Right renal cortex interstitium (tissue), 3 donors: ENCODE results near the gene PPP2R3A. TPM values are rescaled to one million over a fixed set of nuclear protein-coding genes. Genes with fewer than 3 reads are reported as not detected.

Experiments
- DNase-seq, 3 donors: peaks; one replicate each; pipeline ENCODE4 v3.0.0-alpha.2; 2013; ENCODE audit warnings: low read depth in 3 of 3, low spot score in 2 of 3
- polyA plus RNA-seq, 3 donors: library from polyadenylated mRNA; unstranded; fragments of 120-200 nt; gene quantifications; one replicate each; pipeline ENCODE4 v1.2.1, GENCODE V29; 2013; ENCODE audit not compliant: insufficient read length in 3 of 3

PPP2R3A gene
- polyA plus RNA-seq, 3 donors, result 23.2 to 26.9 (median 24.5) TPM

- DNase-seq, result peak; percentile 40 to 57 (median 57)
These were observed 888 bp downstream of the PPP2R3A start for GRCh38 chr3:135966271-135966961.

GRCh38 chr3:135966962-135967274 lies 1.4 kb downstream of the PPP2R3A start:
- no peak for DNase-seq

- DNase-seq, result no peak
These were observed 2.3 kb downstream of the PPP2R3A start for GRCh38 chr3:135967867-135968266.

GRCh38 chr3:135970506-135971116 lies 5.1 kb downstream of the PPP2R3A start:
- no peak for DNase-seq

GRCh38 chr3:135973841-135974240 lies 8.3 kb downstream of the PPP2R3A start:
- no peak for DNase-seq

- no peak for DNase-seq
These were observed 9.5 kb downstream of the PPP2R3A start for GRCh38 chr3:135975053-135975452.

GRCh38 chr3:135975536-135975935 lies 10.0 kb downstream of the PPP2R3A start:
- DNase-seq, result no peak

GRCh38 chr3:135980343-135980742 lies 14.8 kb downstream of the PPP2R3A start:
- DNase-seq, result no peak

GRCh38 chr3:135981701-135982403 lies 16.3 kb downstream of the PPP2R3A start:
- DNase-seq, result no peak

GRCh38 chr3:135982404-135982761 lies 16.9 kb downstream of the PPP2R3A start:
- no peak for DNase-seq

GRCh38 chr3:135982922-135983581 lies 17.5 kb downstream of the PPP2R3A start:
- no peak for DNase-seq

- no peak for DNase-seq
These were observed 22.1 kb downstream of the PPP2R3A start for GRCh38 chr3:135987661-135988060.

- DNase-seq, result no peak
These were observed 23.7 kb downstream of the PPP2R3A start for GRCh38 chr3:135989242-135989641.

- DNase-seq, result no peak
These were observed 25.4 kb downstream of the PPP2R3A start for GRCh38 chr3:135990903-135991302.

GRCh38 chr3:135991621-135992020 lies 26.1 kb downstream of the PPP2R3A start:
- DNase-seq, result no peak

- no peak for DNase-seq
These were observed 26.5 kb downstream of the PPP2R3A start for GRCh38 chr3:135992072-135992471.

- no peak for DNase-seq
These were observed 29.3 kb downstream of the PPP2R3A start for GRCh38 chr3:135994708-135995337.

GRCh38 chr3:135995766-135996165 lies 30.2 kb downstream of the PPP2R3A start:
- DNase-seq, result no peak

GRCh38 chr3:135997554-135998320 lies 32.2 kb downstream of the PPP2R3A start:
- no peak for DNase-seq

- DNase-seq, result no peak
These were observed 42.7 kb downstream of the PPP2R3A start for GRCh38 chr3:136008221-136008620.
